DMS53 treated with DMSO at 0.1 percent for 48 hours (cell line): ENCODE results near the gene C1orf174.
A peak's percentile ranks its signal among the peaks of the same experiment; 100 is the strongest.
"Not testable (repeated sequence)": the region's sequence is repeated elsewhere in the genome, so short reads cannot be mapped to it uniquely, and the experiment has no call there.

Experiments
- DNase-seq: peaks from one replicate; lab custom pipeline; 2025; ENCODE audit not compliant: unreplicated experiment; lab: John Stamatoyannopoulos, UW

The C1orf174 gene

DNA sequence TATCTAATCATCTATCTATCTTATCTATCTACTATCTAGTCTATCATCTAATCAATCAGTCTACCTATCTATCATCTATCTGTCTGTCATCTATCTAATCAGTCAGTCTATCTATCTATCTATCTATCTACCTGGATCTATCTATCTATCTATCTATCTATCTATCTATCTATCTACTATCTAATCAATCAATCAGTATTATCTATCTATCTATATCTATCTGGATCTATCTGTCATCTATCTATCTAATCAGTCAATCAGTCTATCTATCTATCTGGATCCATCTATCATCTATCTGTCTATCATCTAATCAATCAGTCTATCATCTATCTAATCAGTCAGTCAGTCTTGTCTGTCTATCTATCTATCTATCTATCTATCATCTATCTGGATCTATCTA, 26.9 kb upstream of the C1orf174 start:
- no peak for DNase-seq

DNA sequence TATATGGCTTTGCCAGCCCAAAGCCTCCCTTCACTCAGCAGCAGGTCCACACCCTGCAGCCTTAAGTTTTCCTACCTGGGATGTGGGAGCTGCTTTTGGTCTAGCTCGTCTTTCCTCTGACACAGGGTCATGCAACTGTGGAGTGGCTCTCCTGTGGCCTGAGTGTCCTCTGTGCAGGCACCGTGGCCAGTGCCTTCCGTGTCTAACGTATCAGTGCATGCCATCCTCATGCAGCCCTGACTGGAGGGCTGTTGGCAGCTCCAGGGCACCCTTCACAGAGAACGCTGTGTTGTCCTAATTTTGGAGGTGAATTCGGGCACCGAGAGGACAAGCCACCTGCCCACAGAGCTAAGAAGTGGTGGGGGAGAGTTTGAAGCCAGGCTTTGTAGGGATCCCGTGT, 25.7 kb upstream of the C1orf174 start:
- DNase-seq, result no peak

DNA sequence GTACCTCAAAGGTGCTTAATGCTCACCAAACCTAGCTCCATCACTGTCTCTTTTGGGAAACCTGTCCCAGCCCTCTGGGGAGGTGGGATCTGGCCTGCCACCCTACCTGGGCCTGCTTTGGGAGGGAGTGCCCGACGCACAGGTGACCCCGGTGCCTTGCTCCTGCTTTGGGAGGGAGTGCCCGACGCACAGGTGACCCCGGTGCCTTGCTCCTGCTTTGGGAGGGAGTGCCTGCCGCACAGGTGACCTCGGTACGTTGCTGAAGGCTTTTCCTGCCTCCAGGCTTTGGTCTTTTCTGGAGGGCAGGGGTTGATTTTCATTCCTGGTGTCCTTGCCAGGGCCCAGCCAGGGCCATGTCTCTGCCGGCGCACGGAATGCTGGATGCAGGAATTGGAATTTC, 25.2 kb upstream of the C1orf174 start:
- DNase-seq, result no peak

DNA sequence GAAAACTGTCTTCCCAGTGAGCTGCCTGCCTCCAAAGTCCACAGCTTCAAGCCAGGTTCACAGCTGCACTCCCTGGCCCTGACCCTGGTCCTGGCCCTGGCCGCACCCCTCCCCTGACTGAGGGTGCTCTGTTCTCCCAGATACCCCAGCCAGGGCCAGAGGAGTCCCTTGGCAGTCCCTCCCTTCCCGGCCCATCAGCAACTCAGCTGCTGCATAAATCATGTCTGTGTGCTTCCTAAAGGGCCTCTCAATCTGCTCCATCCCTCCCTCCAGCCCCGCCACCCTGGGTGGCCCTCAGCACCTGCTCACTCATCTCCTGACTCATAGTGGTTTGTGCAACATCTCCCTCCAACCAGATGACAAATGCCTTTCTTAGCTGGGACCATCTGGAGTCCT, 24.8 kb upstream of the C1orf174 start:
- DNase-seq, result peak; percentile 91

DNA sequence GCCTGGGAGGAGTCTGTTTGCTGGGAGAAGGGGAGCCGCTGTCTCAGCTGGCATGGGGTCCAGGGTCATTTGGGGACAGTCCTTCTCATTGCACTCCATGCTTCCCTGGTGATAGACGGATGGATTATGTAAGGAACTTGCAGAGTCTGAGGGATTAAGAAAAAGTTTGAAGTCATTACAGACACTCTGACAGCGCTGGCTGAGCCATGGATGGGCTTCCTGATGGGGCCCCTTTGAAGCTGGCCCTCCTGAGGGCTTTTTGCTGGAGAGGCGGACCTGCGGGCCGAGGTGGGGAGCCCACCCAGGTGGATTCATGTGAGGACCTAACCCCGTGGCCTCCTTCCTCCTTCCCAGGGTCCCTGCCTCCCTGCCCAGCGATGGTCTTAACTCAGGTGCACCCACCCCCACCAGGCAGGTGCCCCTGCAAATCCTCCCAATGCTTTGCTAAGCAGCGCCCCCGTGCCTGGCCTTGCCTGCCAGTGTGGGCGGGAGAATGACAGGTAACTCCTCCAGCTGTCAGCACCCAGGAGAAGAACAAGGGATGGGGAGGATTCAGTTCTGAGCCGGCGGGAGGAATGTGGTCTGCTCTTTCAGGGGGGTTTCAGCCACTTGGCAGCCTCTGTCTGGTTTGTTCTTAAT, 24.2 kb upstream of the C1orf174 start:
- no peak for DNase-seq

DNA sequence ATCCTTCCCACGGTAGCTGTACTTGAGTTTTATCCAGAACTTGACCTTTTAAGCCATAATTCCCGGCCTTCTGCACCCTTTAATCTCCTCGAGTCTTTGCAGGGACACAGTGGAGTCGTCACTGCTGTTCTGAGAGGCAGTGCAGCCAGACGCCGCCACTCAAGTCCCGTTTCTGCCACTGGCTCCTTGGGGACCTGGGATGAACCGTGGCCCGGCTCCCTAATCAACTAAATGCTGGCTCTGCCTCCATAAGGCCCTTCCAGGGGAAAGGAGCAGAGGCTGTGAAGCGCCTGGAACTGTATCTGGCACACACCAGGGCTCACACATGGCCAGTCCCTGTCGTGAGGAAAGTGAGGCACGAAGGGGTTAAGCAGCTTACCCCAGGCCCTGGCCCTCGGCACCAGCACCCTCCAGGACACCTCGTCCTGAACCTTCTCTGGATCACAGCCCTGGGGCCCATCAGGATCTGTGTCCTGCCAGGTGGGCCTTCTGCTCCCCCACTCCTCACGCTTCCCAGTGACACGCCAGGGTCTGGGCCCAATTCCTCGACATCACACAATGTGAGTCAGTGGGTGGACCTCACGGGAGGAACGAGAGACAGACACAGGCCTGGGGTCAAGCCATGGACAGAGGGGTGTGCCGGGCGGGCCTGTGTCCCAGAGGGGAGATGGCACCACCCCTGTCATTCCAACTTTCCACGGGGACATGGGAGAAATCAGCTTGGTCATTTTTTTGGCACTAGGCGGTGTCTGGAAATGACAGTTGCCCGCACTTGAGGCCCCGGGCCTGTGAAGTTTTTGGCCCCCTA, 23.5 kb upstream of the C1orf174 start:
- no peak for DNase-seq

DNA sequence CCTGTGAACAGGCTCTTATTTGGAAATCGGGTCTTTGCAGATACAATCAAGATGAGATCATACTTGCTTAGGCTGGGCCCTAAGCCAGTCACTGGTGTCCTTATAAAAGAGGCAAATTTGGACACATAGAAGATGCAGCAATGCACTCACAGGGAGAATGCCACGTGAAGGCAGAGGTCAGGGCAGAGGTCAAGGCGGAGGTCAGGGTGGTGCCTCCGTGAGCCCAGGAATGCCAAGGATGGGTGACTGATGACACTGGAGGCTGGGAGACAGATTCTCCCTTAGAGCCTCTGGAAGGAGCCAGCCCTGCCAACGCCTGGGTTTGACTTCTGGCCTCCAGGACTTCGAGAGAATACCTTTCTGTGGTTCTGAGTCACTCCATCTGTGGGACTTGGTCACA, 22.8 kb upstream of the C1orf174 start:
- no peak for DNase-seq

DNA sequence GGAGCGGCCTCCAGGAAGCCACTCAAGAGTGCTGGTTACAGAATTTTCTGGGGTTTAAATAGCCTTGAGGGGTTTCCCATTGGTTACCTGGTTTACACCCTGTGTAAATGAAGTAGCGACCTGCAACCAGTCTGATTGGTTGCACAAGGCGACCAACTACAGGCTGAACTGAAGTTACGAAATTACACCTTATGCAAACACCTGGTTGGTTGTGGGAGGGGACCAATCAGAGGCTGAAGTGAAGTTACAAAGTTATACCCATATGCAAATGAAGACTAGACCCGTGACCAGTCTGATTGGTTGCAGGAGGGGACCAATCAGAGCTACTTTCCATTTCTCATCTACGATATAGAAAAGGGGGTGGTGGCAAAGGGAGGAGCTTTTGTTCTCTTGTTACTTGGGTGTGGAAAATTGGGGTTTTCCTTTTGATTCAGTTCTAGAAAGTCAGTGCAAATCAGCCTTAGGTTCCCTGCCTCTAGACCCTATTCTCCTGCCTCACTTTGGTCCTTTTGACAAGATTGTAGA, 22.2 kb upstream of the C1orf174 start:
- no peak for DNase-seq

DNA sequence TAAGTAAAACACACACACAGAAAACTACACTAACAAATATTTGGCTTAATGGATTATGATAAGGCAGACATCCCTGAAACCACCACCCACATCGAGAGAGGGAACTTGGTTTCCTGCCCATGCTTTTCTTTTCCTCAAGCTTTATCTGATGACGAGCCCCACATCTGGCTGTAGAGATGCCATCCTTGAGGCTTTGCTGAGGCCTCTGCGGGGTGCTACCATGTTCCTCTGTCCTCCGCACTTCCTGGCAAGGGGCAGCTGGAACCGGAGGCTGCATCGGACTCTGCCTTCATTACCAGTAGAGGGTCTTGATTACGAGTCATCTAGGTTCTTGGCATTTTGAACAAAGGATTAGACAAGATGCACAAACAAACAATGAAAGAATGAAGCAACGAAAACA, 21.7 kb upstream of the C1orf174 start:
- DNase-seq, result no peak

DNA sequence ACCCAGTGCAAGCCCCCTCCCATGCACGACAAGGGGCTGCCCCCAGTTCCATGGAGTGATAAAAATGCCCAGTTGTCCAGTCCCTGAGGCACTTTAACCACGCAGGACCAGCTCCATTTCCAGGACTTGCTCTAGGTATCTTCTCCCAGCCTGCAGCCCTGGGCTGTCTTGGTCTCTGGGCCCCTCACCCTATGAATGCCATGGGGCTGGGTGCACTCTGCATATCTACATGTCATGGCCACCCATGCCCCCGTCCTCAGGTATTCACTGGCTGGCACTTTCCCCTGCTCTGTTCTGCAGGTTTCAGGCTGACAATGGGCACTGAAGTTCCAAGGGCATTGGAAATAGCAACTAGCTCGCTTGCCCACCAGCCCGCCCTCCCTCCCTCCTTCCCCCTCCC, 19.6 kb upstream of the C1orf174 start:
- no peak for DNase-seq

DNA sequence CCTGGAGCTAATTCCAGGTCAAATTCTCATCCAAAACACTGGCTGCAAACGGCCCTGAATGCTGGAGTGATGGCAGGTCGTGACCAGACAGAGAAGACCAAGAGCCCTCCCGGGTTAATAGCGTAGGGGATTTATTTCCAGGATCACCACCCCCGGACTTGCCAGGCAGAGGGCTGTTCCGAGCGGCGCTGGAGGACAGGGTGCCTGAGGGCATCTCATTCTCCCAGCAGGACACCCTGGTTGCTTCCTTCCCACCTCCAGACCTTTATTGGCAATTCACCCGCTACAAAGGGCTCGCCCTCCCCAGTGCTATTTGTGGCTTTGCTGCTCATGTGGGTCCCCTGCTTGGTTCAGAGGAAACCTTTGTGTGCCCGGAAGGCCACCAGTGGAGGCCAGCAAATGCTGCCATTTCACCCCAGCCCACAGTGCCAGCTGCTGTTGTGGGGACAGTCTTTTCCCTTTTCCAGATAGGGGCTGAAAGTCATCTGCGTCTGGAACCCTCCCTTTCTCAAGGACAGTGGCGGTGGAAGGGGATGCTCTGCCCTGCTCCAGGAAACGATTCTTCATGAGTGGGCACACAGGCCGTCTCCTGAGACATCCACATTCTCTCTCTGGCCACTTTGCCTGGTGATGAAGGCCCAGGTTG, 19.0 kb upstream of the C1orf174 start:
- no peak for DNase-seq

DNA sequence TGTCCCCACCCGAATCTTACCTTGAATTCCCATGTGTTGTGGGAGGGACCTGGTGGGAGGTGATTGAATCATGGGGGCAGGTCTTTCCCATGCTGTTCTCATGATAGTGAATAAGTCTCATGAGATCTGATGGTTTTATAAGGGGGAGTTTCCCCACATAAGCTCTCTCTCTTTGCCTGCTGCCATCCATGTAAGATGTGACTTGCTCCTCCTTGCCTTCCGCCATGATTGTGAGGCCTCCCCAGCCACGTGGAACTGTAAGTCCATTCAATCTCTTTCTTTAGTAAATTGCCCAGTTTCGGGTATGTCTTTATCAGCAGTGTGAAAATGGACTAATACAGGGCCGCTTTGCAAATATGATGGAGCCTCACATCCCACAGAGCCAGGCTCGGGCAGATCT, 18.3 kb upstream of the C1orf174 start:
- DNase-seq, result not testable (repeated sequence)

DNA sequence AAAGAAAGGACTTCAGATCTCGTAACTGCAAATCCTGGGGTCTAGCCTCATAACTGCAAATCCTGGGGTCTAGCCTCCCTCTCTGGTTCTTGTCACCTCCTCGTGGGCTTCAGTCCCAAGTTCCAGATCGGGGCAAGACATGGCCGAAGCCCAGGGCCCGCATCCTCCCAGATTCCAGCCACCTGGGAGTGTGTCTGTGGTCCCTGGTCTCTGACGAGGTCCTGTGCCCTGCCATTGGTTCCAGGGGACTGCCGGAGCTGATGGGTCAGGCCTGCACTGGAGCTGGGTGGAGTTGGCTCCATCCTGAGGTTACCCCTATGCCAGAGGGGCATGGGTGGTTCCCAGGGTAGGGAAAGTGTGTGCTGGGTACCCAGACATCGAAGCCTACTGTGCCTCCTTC, 17.7 kb upstream of the C1orf174 start:
- DNase-seq, result no peak

DNA sequence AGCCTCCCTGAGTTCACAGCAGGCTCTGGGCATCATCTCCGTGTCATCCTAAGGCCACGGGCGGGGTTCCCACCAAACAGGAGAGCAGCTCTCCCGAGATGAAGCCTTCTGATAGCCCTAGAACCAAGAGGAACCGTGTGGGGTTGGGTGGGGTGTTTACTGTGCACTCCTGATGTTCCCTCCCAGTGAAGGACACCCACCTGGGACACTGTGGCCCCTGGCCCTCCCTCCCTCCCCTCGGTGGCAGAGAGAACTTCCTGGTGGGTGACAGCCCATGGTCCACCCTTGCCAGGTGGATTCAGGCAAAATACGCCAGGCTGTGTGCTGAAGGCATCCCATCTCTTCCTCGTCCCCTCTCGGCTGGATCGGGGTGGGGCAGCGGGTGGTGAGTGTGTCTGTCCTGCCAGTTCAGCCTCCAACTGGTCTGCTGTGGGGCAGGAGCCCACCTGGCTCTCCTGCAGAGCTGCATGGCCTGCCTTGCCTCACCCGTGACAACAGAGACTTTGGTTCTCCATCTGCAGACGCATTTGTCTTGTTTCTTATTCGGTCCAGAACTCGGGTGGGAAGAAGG, 15.6 kb upstream of the C1orf174 start:
- no peak for DNase-seq

DNA sequence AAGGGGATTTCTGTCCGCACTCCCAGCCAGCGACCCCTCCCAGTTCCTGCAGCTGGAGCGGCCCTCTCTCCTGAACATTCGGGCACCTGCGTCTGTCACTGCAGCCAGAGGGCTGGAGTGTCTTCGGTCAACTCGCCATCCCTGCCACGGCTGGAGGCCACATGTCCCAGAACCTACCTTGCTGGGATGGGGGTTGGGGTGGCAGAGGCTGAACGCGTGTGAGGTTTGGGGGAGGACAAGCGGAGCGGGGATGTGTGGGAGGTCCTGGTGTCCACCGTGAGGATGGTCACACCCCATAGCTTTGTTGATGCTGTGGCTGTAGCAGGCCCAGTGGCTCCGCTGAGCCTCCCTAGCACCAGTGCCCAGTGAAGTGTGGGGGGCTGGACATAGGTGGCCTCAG, 14.8 kb upstream of the C1orf174 start:
- DNase-seq, result no peak

DNA sequence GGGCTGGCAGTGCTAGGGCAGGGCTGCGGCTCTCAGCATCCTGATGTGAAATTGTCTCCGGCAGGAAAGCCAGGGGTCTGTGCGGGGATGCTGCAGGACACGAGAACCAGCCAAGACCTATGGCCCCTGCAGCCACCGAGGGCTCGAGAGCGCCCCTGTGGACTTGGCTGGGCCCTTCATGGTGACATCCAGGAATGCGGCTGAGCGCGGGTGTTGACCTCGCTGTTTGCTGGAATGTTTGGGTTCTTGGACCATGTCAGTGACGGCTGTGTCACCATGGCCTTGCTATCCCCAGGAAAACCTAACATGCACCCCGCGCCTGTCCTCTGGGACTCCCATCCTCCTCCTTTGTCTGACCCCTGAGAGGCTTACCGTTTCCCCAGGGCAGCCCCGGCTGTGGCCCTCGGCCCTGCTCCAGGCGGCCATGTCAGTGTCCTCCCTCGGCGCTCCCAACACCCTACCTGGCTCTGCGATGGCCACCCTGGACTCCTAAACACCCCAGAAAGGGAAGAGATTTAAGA, 14.3 kb upstream of the C1orf174 start:
- DNase-seq, result no peak

DNA sequence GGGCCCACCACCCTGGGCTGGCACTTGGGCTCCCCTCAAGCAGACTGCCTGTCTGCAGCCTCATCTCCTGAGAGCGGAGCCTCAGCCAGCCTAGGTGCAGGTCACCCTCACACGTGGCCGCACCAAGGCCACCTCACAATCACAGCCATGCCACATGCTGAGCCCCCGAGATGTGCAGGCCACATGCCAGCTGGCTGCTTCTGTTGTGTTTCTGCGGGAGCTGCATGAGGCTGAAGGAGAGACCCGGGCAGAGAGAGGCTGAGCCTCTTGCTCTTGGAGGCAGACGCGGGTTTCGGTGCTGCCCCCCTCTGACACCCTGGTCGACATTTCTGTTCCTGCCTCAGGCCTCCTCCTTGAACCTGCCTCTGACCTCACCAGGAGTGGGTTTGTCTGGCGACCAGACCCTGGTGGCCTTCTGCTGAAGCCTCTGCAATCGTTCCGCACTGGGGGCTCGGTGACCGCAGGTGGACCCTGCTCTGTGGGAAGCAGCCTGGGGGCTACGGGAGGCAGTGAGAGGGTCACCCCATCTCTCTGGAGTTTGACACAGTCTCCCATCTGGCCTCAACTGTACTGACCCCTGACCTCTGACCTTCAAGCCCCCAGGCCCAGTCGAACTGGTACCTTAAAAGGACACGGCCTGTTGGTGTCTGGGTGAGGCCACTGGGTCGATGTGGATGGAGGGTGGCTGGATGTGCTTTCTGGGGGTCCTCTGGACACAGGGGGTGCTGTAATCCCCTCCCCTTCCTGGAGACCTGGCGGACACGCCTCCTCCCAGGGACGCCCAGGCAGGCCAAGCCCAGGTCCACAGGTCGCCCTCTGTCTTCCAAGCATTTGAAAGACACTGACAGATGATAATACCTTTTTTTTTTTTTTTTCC, 13.0 kb upstream of the C1orf174 start:
- no peak for DNase-seq

DNA sequence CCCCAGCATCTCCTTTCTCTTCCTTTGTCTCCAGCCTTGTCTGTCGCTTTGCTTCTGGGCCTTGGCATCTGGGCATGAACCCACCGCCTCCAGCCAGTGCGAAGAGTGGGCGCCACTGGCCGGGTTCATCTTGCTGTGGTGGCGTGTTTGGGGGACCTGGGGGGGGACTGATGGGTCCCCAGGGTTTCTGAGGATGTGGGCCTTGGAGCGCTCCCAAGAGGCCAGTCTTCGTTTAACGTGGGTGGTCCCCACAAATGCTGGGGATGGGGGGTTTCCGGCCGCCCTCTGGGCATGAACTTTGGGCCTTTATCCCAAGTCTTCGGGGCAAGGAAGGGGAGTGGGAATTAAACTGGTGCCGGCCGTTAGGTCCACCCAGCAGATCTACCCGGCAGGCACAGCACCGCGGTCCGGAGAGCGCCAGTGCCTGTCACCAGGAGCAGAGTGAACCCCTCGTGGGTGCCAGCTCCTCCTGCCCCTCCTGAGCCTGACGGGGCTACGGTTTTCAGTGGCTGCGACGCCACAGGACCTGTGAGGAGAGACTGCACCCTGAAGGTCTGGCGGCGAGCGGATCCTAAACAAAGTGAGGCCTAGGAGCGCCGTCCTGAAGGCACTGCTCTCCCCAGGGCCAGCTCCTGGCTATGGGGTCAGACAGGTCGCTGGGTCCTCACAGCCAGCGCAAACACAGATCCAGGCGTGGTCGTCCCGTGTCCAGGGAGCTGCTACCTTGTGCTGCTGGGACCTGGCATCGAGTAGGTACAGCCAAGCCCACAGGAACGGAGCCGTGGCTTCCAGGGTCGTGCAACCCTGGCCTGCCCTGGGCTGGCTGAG, 12.1 kb upstream of the C1orf174 start:
- DNase-seq, result no peak
